ENCODE measurements around the gene USHBP1. TPM values are rescaled to one million over a fixed set of nuclear protein-coding genes. Genes with fewer than 3 reads are reported as not detected.

Gene USHBP1
- total RNA-seq, 1 experiment from 2014 or later, result 0.15 TPM

DNA sequence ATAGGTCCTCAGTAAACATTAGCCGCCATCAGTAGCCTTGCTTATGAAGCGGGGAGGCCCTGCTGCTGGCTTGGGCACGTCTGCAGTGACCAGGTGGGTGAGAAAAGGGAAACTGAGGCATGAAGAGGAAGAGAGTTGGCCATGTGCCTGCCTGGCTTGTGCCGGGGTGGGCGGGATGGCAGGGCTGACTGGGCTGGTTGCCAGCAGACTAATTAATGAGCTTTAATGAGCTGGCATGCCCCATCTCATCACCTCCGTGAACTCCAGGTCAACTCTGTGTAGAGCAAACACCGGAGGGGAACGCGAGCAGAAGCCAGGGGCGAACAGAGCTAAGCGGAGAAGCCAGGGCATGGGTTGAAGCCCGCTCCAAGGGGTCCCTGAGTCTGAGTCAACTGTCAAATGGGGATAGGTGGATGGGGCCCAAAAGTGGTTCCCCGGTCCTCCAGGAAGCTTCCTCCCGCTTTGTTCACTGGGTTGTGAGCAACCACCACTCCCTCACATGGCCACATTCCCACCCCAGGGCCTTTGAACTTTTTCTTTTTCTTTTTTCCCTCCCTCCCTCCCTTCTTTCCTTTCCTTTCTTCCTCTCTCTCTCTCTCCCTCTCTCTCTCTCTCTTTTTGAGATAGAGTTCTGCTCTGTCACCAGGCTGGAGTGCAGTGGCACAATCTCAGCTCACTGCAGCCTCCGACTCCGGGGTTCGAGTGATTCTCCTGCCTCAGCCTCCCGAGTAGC is 27.6 kb downstream of the USHBP1 start:
- CTCF ChIA-PET, result no interaction called here
- no peaks in the 10 kb centered on the region for H3K27me3 ChIP-seq (ENCODE audit: insufficient read depth, low read length)
- no peak overlapping the region for H2AFZ ChIP-seq (ENCODE audit: low read depth, low read length, poor library complexity, severe bottlenecking)
- H3K9me3 ChIP-seq (ENCODE audit: control insufficient read depth in 1 of 2, insufficient read depth in 1 of 2, low read depth in 1 of 2, low read length in 2 of 2), result no peaks in the 10 kb centered on the region
- BruUV-seq (replicated peaks), result no TSS peak
- RAD21 ChIA-PET (ENCODE audit: low non-redundant PET in 1 of 2, low total read pairs in 2 of 2, uncharacterized antibody in 2 of 2, unreplicated experiment in 2 of 2), result no interaction called here
- peak overlapping the region; percentile 59 for H3K4me2 ChIP-seq (ENCODE audit: low read length)
- H3K9ac ChIP-seq (ENCODE audit: low read length), result peak overlapping the region; percentile 36
- peaks cover 7% of the 10 kb centered on the region; the same call in 1 of the 2 replicates for H4K20me1 ChIP-seq (ENCODE audit: insufficient read depth)
- intact Hi-C loops (cut with micrococcal nuclease), result no loop called here
- peaks cover 57% of the 10 kb centered on the region for H3K79me2 ChIP-seq (ENCODE audit: insufficient read depth, low read length)
- peaks cover 13 to 27% of the 10 kb centered on the region in 2 experiments for H3K4me1 ChIP-seq (ENCODE audit: control insufficient read depth in 1 of 2, insufficient read depth in 2 of 2, low read length in 2 of 2)
- ATAC-seq (no peak), DNase-seq (ENCODE audit: low read depth, low spot score) (no peak)
- 0 out of 4 replicates have a peak overlapping the region, but pooled peaks of 1 of the 2 experiments have one; percentile 17 for H3K4me3 ChIP-seq (replicated peaks in 1 of 2; ENCODE audit: low read depth in 1 of 2, low read length in 2 of 2)
- POLR2A ChIA-PET, result interaction anchor here (1.1 to 3.8 kb wide), 2 partner anchors 10 to 14 kb away, joined by 3 to 29 read pairs; partner anchors contain the start of gene OCEL1
- TF ChIP-seq ZNF274 (IDR thresholded peaks at IDR 0.05; ENCODE audit: low read depth, low read length), result no peak
- H3K27ac ChIP-seq (ENCODE audit: low read depth, low read length), result peak overlapping the region; percentile 78
- H3K9me2 ChIP-seq (ENCODE audit: insufficient read depth), result no peaks in the 10 kb centered on the region
- peaks cover 8 to 16% of the 10 kb centered on the region in 2 experiments; a peak in 3 of 4 replicates for H3K36me3 ChIP-seq (ENCODE audit: control insufficient read depth in 1 of 2, insufficient read depth in 2 of 2, low read length in 2 of 2)

DNA sequence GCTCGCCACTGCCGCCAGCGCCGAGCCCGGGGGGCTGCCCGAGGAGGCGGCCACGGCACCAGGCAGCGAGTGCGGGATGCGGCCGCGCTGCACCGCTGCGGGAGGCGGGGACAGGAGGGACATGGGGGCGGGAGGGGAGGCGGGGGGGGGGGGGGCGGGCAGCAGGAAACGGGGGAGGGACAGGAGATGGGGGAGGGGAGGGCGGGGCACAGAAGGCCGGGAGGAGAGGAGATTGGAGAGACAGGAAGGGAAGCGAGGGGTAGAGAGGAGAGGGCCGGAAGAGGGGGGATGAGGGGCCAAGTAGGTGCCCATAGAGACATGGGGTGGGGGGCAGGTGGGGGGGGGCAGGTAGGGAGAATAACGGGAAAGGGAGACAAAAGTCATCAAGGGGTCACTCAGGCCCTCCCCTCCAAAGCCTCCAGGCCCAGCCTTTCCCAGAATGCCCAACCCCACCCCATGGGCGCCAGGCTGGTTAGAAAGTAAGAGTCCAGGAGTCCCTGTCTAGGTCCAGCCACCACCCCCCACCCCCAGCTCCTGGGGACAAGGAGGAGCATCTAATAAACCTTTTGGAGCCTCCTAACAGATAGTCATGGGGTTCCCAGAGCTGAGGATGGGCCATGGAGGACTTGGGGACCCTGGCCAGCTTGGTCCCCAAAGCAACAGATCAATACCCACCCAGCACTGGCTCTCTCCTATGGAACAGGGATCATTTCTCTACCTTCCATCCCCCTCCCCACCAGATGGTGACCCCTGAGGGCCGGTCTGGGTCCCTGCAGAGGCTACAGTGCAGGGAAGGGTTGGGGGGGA is 28.4 kb downstream of the USHBP1 start:
- ChIA-PET RAD21 (ENCODE audit: low non-redundant PET in 1 of 2, low total read pairs in 2 of 2, uncharacterized antibody in 2 of 2, unreplicated experiment in 2 of 2) (interaction anchor here in 1 of 2 experiments (1.9 kb wide), 1 partner anchor 10 kb away, joined by 5 read pairs; the partner anchor contains the start of gene OCEL1), POLR2A (interaction anchor here (0.8 to 3.8 kb wide), 10 partner anchors 8 to 156 kb away, joined by 3 to 29 read pairs (median 4); partner anchors contain the start of genes BABAM1, OCEL1 and USE1), CTCF (no interaction called here)
- ATAC-seq (peak; percentile 56), DNase-seq (ENCODE audit: low read depth, low spot score) (no peak)
- no peaks in the 10 kb centered on the region for H3K27me3 ChIP-seq (ENCODE audit: insufficient read depth, low read length)
- H3K4me1 ChIP-seq (ENCODE audit: control insufficient read depth in 1 of 2, insufficient read depth in 2 of 2, low read length in 2 of 2), result peaks cover 13 to 25% of the 10 kb centered on the region in 2 experiments
- peak overlapping the region; percentile 91 to 93 for H3K4me3 ChIP-seq (replicated peaks in 1 of 2; ENCODE audit: low read depth in 1 of 2, low read length in 2 of 2)
- intact Hi-C loops (cut with micrococcal nuclease), result no loop called here
- no TSS peak for BruUV-seq (replicated peaks)
- peak overlapping the region; percentile 98 for H3K4me2 ChIP-seq (ENCODE audit: low read length)
- peak overlapping the region; percentile 94 for H3K9ac ChIP-seq (ENCODE audit: low read length)
- no peak overlapping the region for H2AFZ ChIP-seq (ENCODE audit: low read depth, low read length, poor library complexity, severe bottlenecking)
- no peaks in the 10 kb centered on the region for H3K9me3 ChIP-seq (ENCODE audit: control insufficient read depth in 1 of 2, insufficient read depth in 1 of 2, low read depth in 1 of 2, low read length in 2 of 2)
- peaks cover 7% of the 10 kb centered on the region; the same call in 1 of the 2 replicates for H4K20me1 ChIP-seq (ENCODE audit: insufficient read depth)
- peak overlapping the region; percentile 100 for H3K27ac ChIP-seq (ENCODE audit: low read depth, low read length)
- H3K9me2 ChIP-seq (ENCODE audit: insufficient read depth), result no peaks in the 10 kb centered on the region
- peaks cover 60% of the 10 kb centered on the region for H3K79me2 ChIP-seq (ENCODE audit: insufficient read depth, low read length)
- H3K36me3 ChIP-seq (ENCODE audit: control insufficient read depth in 1 of 2, insufficient read depth in 2 of 2, low read length in 2 of 2), result peaks cover 15 to 16% of the 10 kb centered on the region in 2 experiments; a peak in 3 of 4 replicates
- TF ChIP-seq EGR1 (IDR thresholded peaks at IDR 0.05; ENCODE audit: low read depth) (no peak), POLR2AphosphoS5 (IDR thresholded peaks at IDR 0.05; ENCODE audit: low read depth, low read length) (peak; percentile 63; the same call in 1 of the 2 replicates)

All from HCT116 (cell line).